ENCODE measurements around the gene DCLK1. TPM values are rescaled to one million over a fixed set of nuclear protein-coding genes. Genes with fewer than 3 reads are reported as not detected.

The DCLK1 gene
- total RNA-seq, 1 donor from 2014 or later, result 3.9 TPM

DNA sequence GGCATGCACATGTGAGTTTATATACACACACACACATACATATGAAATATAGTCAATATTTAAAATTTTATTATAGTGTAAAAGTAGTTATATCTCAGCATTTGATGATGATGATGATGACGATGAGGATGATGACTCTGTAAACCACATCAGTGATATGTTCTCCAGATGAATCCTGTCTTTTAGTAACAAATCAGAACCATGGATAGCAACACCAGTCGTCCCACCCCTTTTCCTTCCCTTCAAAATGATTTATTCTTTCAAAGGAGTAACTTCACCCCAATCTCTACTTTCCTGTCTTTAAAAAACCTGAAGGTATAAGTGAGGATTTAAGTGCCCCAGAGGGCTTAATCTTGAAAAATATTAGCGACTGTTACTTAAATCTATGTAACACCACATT is 74.1 kb downstream of the DCLK1 start:
- peaks cover 7% of the 10 kb centered on the region for H3K27me3 Mint-ChIP-seq
- no peak overlapping the region for H3K27ac Mint-ChIP-seq
- no peak overlapping the region for H3K4me3 Mint-ChIP-seq (ENCODE audit: low read depth)
- no peaks in the 10 kb centered on the region for H3K36me3 Mint-ChIP-seq (ENCODE audit: insufficient read depth)
- TF ChIP-seq, protein P1, sequence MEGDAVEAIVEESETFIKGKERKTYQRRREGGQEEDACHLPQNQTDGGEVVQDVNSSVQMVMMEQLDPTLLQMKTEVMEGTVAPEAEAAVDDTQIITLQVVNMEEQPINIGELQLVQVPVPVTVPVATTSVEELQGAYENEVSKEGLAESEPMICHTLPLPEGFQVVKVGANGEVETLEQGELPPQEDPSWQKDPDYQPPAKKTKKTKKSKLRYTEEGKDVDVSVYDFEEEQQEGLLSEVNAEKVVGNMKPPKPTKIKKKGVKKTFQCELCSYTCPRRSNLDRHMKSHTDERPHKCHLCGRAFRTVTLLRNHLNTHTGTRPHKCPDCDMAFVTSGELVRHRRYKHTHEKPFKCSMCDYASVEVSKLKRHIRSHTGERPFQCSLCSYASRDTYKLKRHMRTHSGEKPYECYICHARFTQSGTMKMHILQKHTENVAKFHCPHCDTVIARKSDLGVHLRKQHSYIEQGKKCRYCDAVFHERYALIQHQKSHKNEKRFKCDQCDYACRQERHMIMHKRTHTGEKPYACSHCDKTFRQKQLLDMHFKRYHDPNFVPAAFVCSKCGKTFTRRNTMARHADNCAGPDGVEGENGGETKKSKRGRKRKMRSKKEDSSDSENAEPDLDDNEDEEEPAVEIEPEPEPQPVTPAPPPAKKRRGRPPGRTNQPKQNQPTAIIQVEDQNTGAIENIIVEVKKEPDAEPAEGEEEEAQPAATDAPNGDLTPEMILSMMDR (IDR thresholded peaks at IDR 0.05; ENCODE audit: unreplicated experiment), result no peak
- H3K9me3 Mint-ChIP-seq (ENCODE audit: low read depth), result no peaks in the 10 kb centered on the region
- H3K4me1 Mint-ChIP-seq (ENCODE audit: low read depth), result peaks cover 4% of the 10 kb centered on the region
- DNase-seq (ENCODE audit: low spot score, unreplicated experiment), result no peak

DNA sequence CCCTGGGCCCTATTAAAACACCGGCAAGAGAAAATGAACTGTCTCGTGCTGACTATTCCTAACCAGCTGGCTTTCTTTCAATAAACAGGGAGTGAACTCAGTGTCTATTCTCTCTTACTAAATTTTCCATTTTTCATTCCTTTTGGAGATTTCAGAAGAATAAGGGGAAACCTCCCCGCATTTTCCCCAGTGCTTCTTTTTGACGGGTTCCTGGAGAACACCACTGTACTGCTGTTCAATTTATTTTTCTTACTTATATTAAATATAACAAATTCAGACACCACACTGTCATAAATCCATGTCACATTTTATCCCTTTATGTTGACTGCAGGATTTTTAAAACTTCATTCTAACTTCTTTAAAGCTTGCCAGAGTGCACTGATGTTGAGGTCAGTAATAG is 75.8 kb downstream of the DCLK1 start:
- H3K4me1 Mint-ChIP-seq (ENCODE audit: low read depth), result no peaks in the 10 kb centered on the region
- H3K9me3 Mint-ChIP-seq (ENCODE audit: low read depth), result no peaks in the 10 kb centered on the region
- H3K27me3 Mint-ChIP-seq, result peaks cover 7% of the 10 kb centered on the region
- H3K36me3 Mint-ChIP-seq (ENCODE audit: insufficient read depth), result no peaks in the 10 kb centered on the region
- TF ChIP-seq, protein P1 (IDR thresholded peaks at IDR 0.05; ENCODE audit: unreplicated experiment), result no peak
- H3K4me3 Mint-ChIP-seq (ENCODE audit: low read depth), result no peak overlapping the region
- no peak for DNase-seq (ENCODE audit: low spot score, unreplicated experiment)
- no peak overlapping the region for H3K27ac Mint-ChIP-seq

DNA sequence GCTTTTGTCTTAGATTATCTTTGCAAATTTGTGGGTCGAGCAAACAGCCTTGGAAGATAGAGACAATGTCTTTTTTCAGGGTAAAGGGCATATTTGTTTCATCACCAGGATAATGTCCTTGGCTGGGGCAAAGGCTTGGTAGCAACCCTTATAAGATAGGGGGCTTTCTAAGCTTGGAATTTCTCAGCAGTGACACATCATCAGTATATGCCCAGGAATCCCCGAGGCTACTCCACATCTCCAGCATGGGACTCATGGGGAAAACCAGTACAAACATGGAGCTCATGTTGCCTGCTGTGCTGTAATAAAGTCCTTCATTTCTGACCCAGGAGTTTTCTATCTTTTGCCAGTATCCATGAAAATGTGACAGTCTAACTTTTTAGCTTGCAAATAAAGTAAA is 77.1 kb downstream of the DCLK1 start:
- no peak overlapping the region for H3K4me3 Mint-ChIP-seq (ENCODE audit: low read depth)
- no peaks in the 10 kb centered on the region for H3K4me1 Mint-ChIP-seq (ENCODE audit: low read depth)
- TF ChIP-seq, protein P1 (IDR thresholded peaks at IDR 0.05; ENCODE audit: unreplicated experiment), result no peak
- H3K9me3 Mint-ChIP-seq (ENCODE audit: low read depth), result no peaks in the 10 kb centered on the region
- no peak for DNase-seq (ENCODE audit: low spot score, unreplicated experiment)
- no peak overlapping the region for H3K27ac Mint-ChIP-seq
- peaks cover 7% of the 10 kb centered on the region for H3K27me3 Mint-ChIP-seq
- no peaks in the 10 kb centered on the region for H3K36me3 Mint-ChIP-seq (ENCODE audit: insufficient read depth)

DNA sequence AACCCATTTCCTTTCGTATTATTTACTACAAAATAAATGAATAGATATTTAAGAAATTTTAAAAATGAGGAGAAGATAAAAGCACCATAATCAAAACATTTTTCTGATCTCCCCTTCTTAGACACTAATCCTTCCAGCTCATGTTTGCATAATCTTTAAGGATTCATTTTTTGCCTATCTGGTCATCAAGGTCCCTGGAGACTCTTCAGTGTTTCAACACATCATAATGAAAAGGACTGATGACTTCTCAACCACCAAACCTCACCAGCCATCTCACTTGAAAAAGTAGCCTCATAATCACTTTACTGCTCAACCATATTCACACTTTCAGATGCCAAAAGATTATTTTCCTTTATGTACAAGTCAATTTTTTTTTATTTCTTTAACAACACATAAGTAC is 80.1 kb downstream of the DCLK1 start:
- Mint-ChIP-seq H3K4me1 (ENCODE audit: low read depth) (peaks cover 5% of the 10 kb centered on the region), H3K9me3 (ENCODE audit: low read depth) (no peaks in the 10 kb centered on the region), H3K36me3 (ENCODE audit: insufficient read depth) (no peaks in the 10 kb centered on the region), H3K4me3 (ENCODE audit: low read depth) (no peak overlapping the region), H3K27ac (no peak overlapping the region), H3K27me3 (no peaks in the 10 kb centered on the region)
- DNase-seq (ENCODE audit: low spot score, unreplicated experiment), result no peak
- TF ChIP-seq, protein P1 (IDR thresholded peaks at IDR 0.05; ENCODE audit: unreplicated experiment), result no peak

DNA sequence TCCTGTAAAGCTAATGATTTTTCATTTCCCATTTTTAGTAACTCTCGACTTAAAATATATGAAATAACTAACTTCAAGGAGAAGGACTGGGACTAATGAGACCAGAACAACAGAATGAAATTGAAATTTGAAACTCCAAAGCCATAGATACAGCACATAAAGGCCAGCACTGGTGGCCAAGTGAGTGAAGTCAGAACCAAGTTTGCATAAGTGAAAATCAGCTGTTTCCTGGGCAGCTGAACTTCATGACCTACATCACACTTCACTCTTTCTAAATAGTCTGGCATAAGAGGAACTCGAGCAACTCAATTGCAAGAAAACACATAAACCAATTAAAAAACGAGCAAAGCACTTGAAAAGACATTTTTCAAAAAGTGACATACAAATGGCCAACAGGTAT is 84.5 kb downstream of the DCLK1 start:
- no peak for DNase-seq (ENCODE audit: low spot score, unreplicated experiment)
- TF ChIP-seq, protein P1 (IDR thresholded peaks at IDR 0.05; ENCODE audit: unreplicated experiment), result no peak
- no peak overlapping the region for H3K4me3 Mint-ChIP-seq (ENCODE audit: low read depth)
- H3K27ac Mint-ChIP-seq, result no peak overlapping the region
- peaks cover 3% of the 10 kb centered on the region for H3K9me3 Mint-ChIP-seq (ENCODE audit: low read depth)
- H3K4me1 Mint-ChIP-seq (ENCODE audit: low read depth), result peaks cover 6% of the 10 kb centered on the region
- H3K36me3 Mint-ChIP-seq (ENCODE audit: insufficient read depth), result no peaks in the 10 kb centered on the region
- no peaks in the 10 kb centered on the region for H3K27me3 Mint-ChIP-seq
